Measurements from ENCODE around the gene MKNK1. TPM values are rescaled to one million over a fixed set of nuclear protein-coding genes. Genes with fewer than 3 reads are reported as not detected.

The MKNK1 gene
- total RNA-seq, 2 experiments from 2014 or later, result 81.5 to 83.7 TPM

GRCh38 chr1:46517932-46518498 is 86.1 kb downstream of the MKNK1 start:
- no peak overlapping the region for H3K27ac Mint-ChIP-seq
- ChIA-PET CTCF (interaction anchor here (1.2 to 2.0 kb wide), 2 partner anchors 10 to 40 kb away, joined by 4 to 5 read pairs; no protein-coding TSS in a partner anchor), POLR2A (no interaction called here)
- peaks cover 28% of the 10 kb centered on the region for H3K4me1 Mint-ChIP-seq
- H3K27me3 Mint-ChIP-seq, result peaks cover 43% of the 10 kb centered on the region
- H3K36me3 Mint-ChIP-seq (ENCODE audit: low read depth), result no peaks in the 10 kb centered on the region
- DNase-seq, result no peak
- no peaks in the 10 kb centered on the region for H3K9me3 Mint-ChIP-seq
- H3K4me3 Mint-ChIP-seq, result no peak overlapping the region

DNA sequence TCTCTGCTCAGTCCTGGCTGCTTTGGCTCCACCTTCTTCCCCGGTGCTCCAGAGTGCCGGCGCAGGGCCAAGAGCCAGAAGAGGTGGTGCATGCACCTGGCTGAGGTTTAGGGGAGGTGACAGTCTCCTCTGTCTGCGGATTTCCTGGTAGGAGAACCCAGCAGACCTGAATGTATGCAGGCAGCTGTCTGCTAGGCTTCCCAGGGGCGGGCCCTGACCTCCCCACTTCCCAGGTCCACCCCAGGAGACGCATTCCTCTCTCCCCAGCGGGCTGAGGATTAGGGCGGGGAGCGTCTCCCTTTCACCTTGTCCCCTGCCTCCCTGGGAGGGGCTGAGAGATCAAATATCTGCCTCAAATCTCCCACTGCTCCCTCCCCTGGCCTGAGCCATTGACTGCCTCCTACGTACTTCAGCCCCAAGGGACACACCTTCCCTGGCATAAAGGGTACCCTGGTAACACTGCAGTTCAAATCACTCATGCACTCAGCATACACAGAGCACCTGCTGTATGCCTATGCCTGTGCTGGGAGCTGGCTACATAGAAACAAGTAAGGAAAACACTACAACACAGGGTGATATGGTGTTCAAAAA is 87.0 kb downstream of the MKNK1 start:
- Mint-ChIP-seq H3K27me3 (peaks cover 46% of the 10 kb centered on the region), H3K4me1 (peaks cover 23% of the 10 kb centered on the region), H3K36me3 (ENCODE audit: low read depth) (no peaks in the 10 kb centered on the region), H3K27ac (no peak overlapping the region), H3K9me3 (no peaks in the 10 kb centered on the region), H3K4me3 (no peak overlapping the region)
- CTCF ChIA-PET, result interaction anchor here (1.1 kb wide), 1 partner anchor 10 kb away, joined by 4 read pairs; no protein-coding TSS in a partner anchor
- POLR2A ChIA-PET, result no interaction called here
- no peak for DNase-seq

DNA sequence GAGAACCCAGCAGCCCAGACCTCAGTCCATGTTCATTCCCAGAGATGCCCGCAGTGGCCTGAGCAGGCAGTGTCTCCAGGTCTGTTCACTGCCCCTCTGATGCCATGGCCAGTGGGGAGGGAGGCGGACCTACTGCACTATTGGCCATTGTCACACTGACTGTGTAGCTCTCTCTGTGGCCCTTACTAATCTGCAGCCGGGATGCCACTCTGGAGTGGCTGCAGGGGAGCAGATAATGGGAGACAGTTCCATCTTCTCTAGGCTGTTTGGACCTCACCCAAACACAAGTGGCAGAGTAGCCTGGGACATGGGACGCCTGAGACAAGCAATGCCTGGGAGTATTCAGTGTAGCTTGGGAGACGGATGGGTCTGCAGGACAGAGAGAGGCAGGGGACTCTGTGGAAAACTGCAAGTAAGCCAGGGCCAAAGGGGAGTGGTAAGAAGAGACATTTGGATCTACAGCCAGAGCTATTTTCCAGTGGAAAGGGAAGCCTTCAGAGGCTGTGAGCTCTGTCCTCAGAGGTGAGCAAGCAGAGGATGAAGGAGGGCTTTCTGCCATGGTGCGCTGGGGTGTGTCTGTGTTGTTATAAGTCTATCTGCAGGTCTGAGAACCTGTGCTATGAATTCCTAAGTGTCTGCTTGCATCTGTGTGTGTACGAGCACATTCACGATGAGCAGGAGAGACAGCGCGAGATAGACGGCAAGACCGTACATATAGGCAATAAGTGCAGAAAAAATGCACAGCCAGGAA is 87.7 kb downstream of the MKNK1 start:
- CTCF ChIA-PET, result interaction anchor here (1.1 kb wide), 1 partner anchor 11 kb away, joined by 4 read pairs; no protein-coding TSS in a partner anchor
- POLR2A ChIA-PET, result no interaction called here
- Mint-ChIP-seq H3K4me1 (peaks cover 16% of the 10 kb centered on the region), H3K36me3 (ENCODE audit: low read depth) (no peaks in the 10 kb centered on the region), H3K9me3 (no peaks in the 10 kb centered on the region), H3K27ac (no peak overlapping the region), H3K27me3 (peaks cover 46% of the 10 kb centered on the region), H3K4me3 (no peak overlapping the region)
- no peak for DNase-seq

DNA sequence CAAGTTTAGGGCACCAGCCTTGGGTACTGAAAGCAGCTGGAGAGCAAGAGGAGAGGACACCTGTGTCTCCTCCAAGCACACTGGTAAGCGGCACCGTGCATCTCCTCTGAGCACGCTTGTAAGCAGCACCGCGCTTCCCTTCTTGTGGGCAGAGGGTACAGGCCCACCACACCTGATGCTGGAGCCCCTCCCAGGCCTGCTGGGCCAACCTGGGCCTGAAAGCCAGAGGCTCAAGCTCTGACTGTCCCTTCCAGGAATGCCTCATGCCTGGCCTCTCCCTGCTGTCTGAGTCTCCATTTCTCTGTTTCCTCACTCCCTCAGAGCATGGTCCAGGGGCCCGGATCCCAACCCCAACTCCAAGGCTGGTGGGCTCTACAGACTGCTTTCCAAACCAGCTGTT is 88.5 kb downstream of the MKNK1 start:
- H3K9me3 Mint-ChIP-seq, result no peaks in the 10 kb centered on the region
- H3K27me3 Mint-ChIP-seq, result peaks cover 46% of the 10 kb centered on the region
- H3K27ac Mint-ChIP-seq, result no peak overlapping the region
- POLR2A ChIA-PET, result no interaction called here
- H3K4me3 Mint-ChIP-seq, result no peak overlapping the region
- H3K36me3 Mint-ChIP-seq (ENCODE audit: low read depth), result no peaks in the 10 kb centered on the region
- CTCF ChIA-PET, result no interaction called here
- H3K4me1 Mint-ChIP-seq, result peaks cover 11% of the 10 kb centered on the region
- DNase-seq, result no peak

GRCh38 chr1:46513536-46513935 is 90.5 kb downstream of the MKNK1 start:
- CTCF ChIA-PET, result interaction anchor here (1.0 to 2.0 kb wide), 4 partner anchors 9 to 107 kb away, joined by 3 to 6 read pairs (median 4); no protein-coding TSS in a partner anchor
- DNase-seq, result no peak
- H3K36me3 Mint-ChIP-seq (ENCODE audit: low read depth), result no peaks in the 10 kb centered on the region
- no peaks in the 10 kb centered on the region for H3K9me3 Mint-ChIP-seq
- H3K27me3 Mint-ChIP-seq, result peaks cover 42% of the 10 kb centered on the region
- H3K27ac Mint-ChIP-seq, result no peak overlapping the region
- H3K4me3 Mint-ChIP-seq, result no peak overlapping the region
- POLR2A ChIA-PET, result no interaction called here
- H3K4me1 Mint-ChIP-seq, result peaks cover 6% of the 10 kb centered on the region

- H3K27me3 Mint-ChIP-seq, result peaks cover 36% of the 10 kb centered on the region
- POLR2A ChIA-PET, result no interaction called here
- H3K4me1 Mint-ChIP-seq, result peaks cover 6% of the 10 kb centered on the region
- DNase-seq, result no peak
- H3K4me3 Mint-ChIP-seq, result no peak overlapping the region
- H3K36me3 Mint-ChIP-seq (ENCODE audit: low read depth), result no peaks in the 10 kb centered on the region
- no peaks in the 10 kb centered on the region for H3K9me3 Mint-ChIP-seq
- CTCF ChIA-PET, result interaction anchor here (1.0 to 2.0 kb wide), 4 partner anchors 9 to 106 kb away, joined by 3 to 6 read pairs (median 4); no protein-coding TSS in a partner anchor
- no peak overlapping the region for H3K27ac Mint-ChIP-seq
These were observed 91.3 kb downstream of the MKNK1 start for GRCh38 chr1:46512792-46513190.

GRCh38 chr1:46512135-46512791 is 91.8 kb downstream of the MKNK1 start:
- Mint-ChIP-seq H3K4me3 (no peak overlapping the region), H3K9me3 (no peaks in the 10 kb centered on the region), H3K27me3 (peaks cover 33% of the 10 kb centered on the region), H3K27ac (no peak overlapping the region), H3K36me3 (ENCODE audit: low read depth) (no peaks in the 10 kb centered on the region), H3K4me1 (peaks cover 6% of the 10 kb centered on the region)
- POLR2A ChIA-PET, result no interaction called here
- DNase-seq, result no peak
- CTCF ChIA-PET, result interaction anchor here (1.1 to 2.0 kb wide), 3 partner anchors 10 to 106 kb away, joined by 3 to 6 read pairs (median 5); no protein-coding TSS in a partner anchor

DNA sequence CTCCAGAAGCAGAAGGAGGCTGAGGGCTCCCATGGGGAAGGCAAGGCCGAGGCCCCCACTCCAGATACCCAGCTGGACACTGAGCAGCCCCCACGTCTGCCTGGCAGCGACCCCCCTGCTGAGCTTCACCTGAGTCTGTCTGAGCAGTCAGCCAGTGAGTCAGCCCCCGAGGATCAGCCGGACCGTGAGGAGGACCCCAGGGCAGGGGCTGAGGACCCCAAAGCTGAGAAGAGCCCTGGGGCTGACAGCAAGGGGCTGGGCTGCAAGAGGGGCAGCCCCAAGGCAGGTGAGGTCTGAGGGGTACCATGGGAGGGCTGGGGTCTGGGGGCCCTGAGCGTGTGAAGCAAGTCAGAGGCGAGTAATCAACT is 93.1 kb downstream of the MKNK1 start:
- Mint-ChIP-seq H3K27me3 (peaks cover 21% of the 10 kb centered on the region), H3K27ac (no peak overlapping the region), H3K4me3 (no peak overlapping the region), H3K9me3 (no peaks in the 10 kb centered on the region), H3K4me1 (peaks cover 5% of the 10 kb centered on the region), H3K36me3 (ENCODE audit: low read depth) (no peaks in the 10 kb centered on the region)
- POLR2A ChIA-PET, result no interaction called here
- no peak for DNase-seq
- CTCF ChIA-PET, result no interaction called here

GRCh38 chr1:46510341-46510997 is 93.6 kb downstream of the MKNK1 start:
- peaks cover 18% of the 10 kb centered on the region for H3K27me3 Mint-ChIP-seq
- ChIA-PET POLR2A (no interaction called here), CTCF (no interaction called here)
- H3K36me3 Mint-ChIP-seq (ENCODE audit: low read depth), result no peaks in the 10 kb centered on the region
- no peak overlapping the region for H3K27ac Mint-ChIP-seq
- no peak for DNase-seq
- H3K4me1 Mint-ChIP-seq, result peaks cover 5% of the 10 kb centered on the region
- no peaks in the 10 kb centered on the region for H3K9me3 Mint-ChIP-seq
- no peak overlapping the region for H3K4me3 Mint-ChIP-seq

- Mint-ChIP-seq H3K27ac (no peak overlapping the region), H3K4me3 (no peak overlapping the region), H3K4me1 (peaks cover 5% of the 10 kb centered on the region), H3K27me3 (peaks cover 10% of the 10 kb centered on the region), H3K9me3 (no peaks in the 10 kb centered on the region), H3K36me3 (ENCODE audit: low read depth) (no peaks in the 10 kb centered on the region)
- POLR2A ChIA-PET, result no interaction called here
- CTCF ChIA-PET, result interaction anchor here (1.3 kb wide), 1 partner anchor 20 kb away, joined by 4 read pairs; no protein-coding TSS in a partner anchor
- DNase-seq, result no peak
These were observed 95.3 kb downstream of the MKNK1 start for GRCh38 chr1:46508757-46509156.

All from activated CD4-positive, alpha-beta memory T cell treated with anti-CD3 and anti-CD28 coated beads, Interleukin-2, amount 10 ng/mL, durations not matched to agents 7 days and 5 days (primary cell).